Neural progenitor cell (in vitro differentiated cells): ENCODE data around the gene TXNL4B. TPM values are rescaled to one million over a fixed set of nuclear protein-coding genes. Genes with fewer than 3 reads are reported as not detected.

ENCODE experiments used
- DNase-seq: peaks from one replicate; pipeline ENCODE4 v3.0.0-alpha.2; 2016; ENCODE audit warnings: low spot score
- H2AFZ ChIP-seq: fragments of 200-600 bp; sonication (generic); replicated peaks from 2 replicates; pipeline ENCODE4 v1.6.1; 2016; ENCODE audit warnings: antibody characterized with exemption
- H3F3A ChIP-seq: fragments of 200-600 bp; sonication (generic); 2 replicates; pipeline ENCODE4 v1.6.1; 2016; ENCODE audit warnings: antibody characterized with exemption, low read depth
- H3K27ac ChIP-seq: fragments of 200-600 bp; sonication (generic); 2 replicates; pipeline ENCODE4 v1.5.1; 2016; ENCODE audit warnings: mild to moderate bottlenecking
- H3K27me3 ChIP-seq: fragments of 200-600 bp; sonication (generic); 2 replicates; pipeline ENCODE4 v1.6.1; 2016; ENCODE audit warnings: mild to moderate bottlenecking, moderate library complexity
- H3K36me3 ChIP-seq: fragments of 200-600 bp; sonication (generic); 2 replicates; pipeline ENCODE4 v1.5.1; 2016
- H3K4me1 ChIP-seq: fragments of 200-600 bp; sonication (generic); 2 replicates; pipeline ENCODE4 v1.6.1; 2016; ENCODE audit warnings: mixed run types
- H3K4me2 ChIP-seq: fragments of 200-600 bp; sonication (generic); 2 replicates; pipeline ENCODE4 v1.6.1; 2016
- H3K4me3 ChIP-seq: fragments of 200-600 bp; sonication (generic); 2 replicates; pipeline ENCODE4 v1.5.1; 2016
- H3K79me2 ChIP-seq: fragments of 200-600 bp; sonication (generic); 2 replicates; pipeline ENCODE4 v1.6.1; 2016; ENCODE audit warnings: low read depth
- H3K9ac ChIP-seq: fragments of 200-600 bp; sonication (generic); 2 replicates; pipeline ENCODE4 v1.6.1; 2016
- H3K9me3 ChIP-seq: fragments of 200-600 bp; sonication (generic); 2 replicates; pipeline ENCODE4 v1.5.1; 2016; ENCODE audit warnings: low read depth
- H4K20me1 ChIP-seq: fragments of 200-600 bp; sonication (generic); 2 replicates; pipeline ENCODE4 v1.6.1; 2016; ENCODE audit warnings: low read depth
- H3K27ac Mint-ChIP-seq: 3 replicates; pipeline ENCODE4 v1.8.0; 2021; ENCODE audit warnings: mixed read lengths
- H3K27me3 Mint-ChIP-seq: 2 replicates; pipeline ENCODE4 v1.8.0; 2022; ENCODE audit warnings: low read depth, mild to moderate bottlenecking, inconsistent platforms, moderate library complexity, mixed read lengths; ENCODE audit not compliant: insufficient read depth
- H3K36me3 Mint-ChIP-seq: 3 replicates; pipeline ENCODE4 v1.8.0; 2021; ENCODE audit warnings: mixed read lengths
- H3K4me1 Mint-ChIP-seq: 3 replicates; pipeline ENCODE4 v1.8.0; 2021; ENCODE audit warnings: mixed read lengths
- H3K4me3 Mint-ChIP-seq: 3 replicates; pipeline ENCODE4 v1.8.0; 2021; ENCODE audit warnings: mild to moderate bottlenecking, moderate library complexity, mixed read lengths
- H3K9me3 Mint-ChIP-seq: 3 replicates; pipeline ENCODE4 v1.8.0; 2020; ENCODE audit warnings: mixed read lengths
- CTCF ChIP-seq: fragments of 200-600 bp; sonication (generic); IDR thresholded peaks from 2 replicates; pipeline ENCODE4 v1.5.1; 2017; ENCODE audit warnings: antibody characterized with exemption, mild to moderate bottlenecking
- EZH2 ChIP-seq: fragments of 200-600 bp; sonication (generic); IDR thresholded peaks from 2 replicates; pipeline ENCODE4 v1.6.1; 2017; ENCODE audit warnings: antibody characterized with exemption, mild to moderate bottlenecking, moderate library complexity
- EZH2phosphoT487 ChIP-seq: fragments of 200-600 bp; sonication (generic); IDR thresholded peaks from 2 replicates; pipeline ENCODE4 v1.6.1; 2017; ENCODE audit warnings: antibody characterized with exemption
- total RNA-seq: library from RNA; depleted of rRNA; stranded (reverse); fragments of >200 nt; gene quantifications from 2 replicates; pipeline ENCODE4 v1.2.3, GENCODE V29; 2015; ENCODE audit warnings: low replicate concordance

TXNL4B gene
- total RNA-seq, 1 donor from 2014 or later: 23.4 TPM

- H3K36me3 ChIP-seq: no peaks in the 10 kb centered on the region
- H3K9me3 ChIP-seq: no peaks in the 10 kb centered on the region
- no peak for DNase-seq
- no peak overlapping the region for H3K9ac ChIP-seq
- H3K4me3 ChIP-seq: no peak overlapping the region
- H3K27me3 ChIP-seq: no peaks in the 10 kb centered on the region
- H3K36me3 Mint-ChIP-seq: peaks cover 13% of the 10 kb centered on the region
- H3K4me1 Mint-ChIP-seq: peaks cover 19% of the 10 kb centered on the region
- peaks cover 10% of the 10 kb centered on the region for H3F3A ChIP-seq
- H3K27me3 Mint-ChIP-seq: no peaks in the 10 kb centered on the region
- peak overlapping the region; percentile 58 for H3K4me3 Mint-ChIP-seq
- H3K9me3 Mint-ChIP-seq: no peaks in the 10 kb centered on the region
- no peak overlapping the region for H2AFZ ChIP-seq
- H3K4me2 ChIP-seq: no peak overlapping the region
- TF ChIP-seq CTCF (no peak), EZH2phosphoT487 (no peak), EZH2 (no peak)
- H3K27ac Mint-ChIP-seq: no peak overlapping the region
- no peak overlapping the region for H3K27ac ChIP-seq
- H3K4me1 ChIP-seq: peaks cover 11% of the 10 kb centered on the region
- no peaks in the 10 kb centered on the region for H4K20me1 ChIP-seq
- peaks cover 48% of the 10 kb centered on the region for H3K79me2 ChIP-seq
These were observed 2.2 kb downstream of the TXNL4B start for GRCh38 chr16:72091217-72091616.

- H3K27ac Mint-ChIP-seq: no peak overlapping the region
- H3K36me3 ChIP-seq: no peaks in the 10 kb centered on the region
- H3K4me1 ChIP-seq: no peaks in the 10 kb centered on the region
- TF ChIP-seq CTCF: no peak
- TF ChIP-seq EZH2phosphoT487: no peak
- no peak for TF ChIP-seq EZH2
- no peaks in the 10 kb centered on the region for H3K9me3 ChIP-seq
- no peak overlapping the region for H3K27ac ChIP-seq
- H3K79me2 ChIP-seq: no peaks in the 10 kb centered on the region
- no peaks in the 10 kb centered on the region for H3K27me3 Mint-ChIP-seq
- H3K4me3 Mint-ChIP-seq: no peak overlapping the region
- no peak for DNase-seq
- H2AFZ ChIP-seq: no peak overlapping the region
- no peak overlapping the region for H3K4me3 ChIP-seq
- peaks cover 30% of the 10 kb centered on the region for H3K36me3 Mint-ChIP-seq
- no peaks in the 10 kb centered on the region for H3F3A ChIP-seq
- no peaks in the 10 kb centered on the region for H4K20me1 ChIP-seq
- H3K9me3 Mint-ChIP-seq: no peaks in the 10 kb centered on the region
- H3K9ac ChIP-seq: no peak overlapping the region
- H3K4me1 Mint-ChIP-seq: no peaks in the 10 kb centered on the region
- H3K4me2 ChIP-seq: no peak overlapping the region
- no peaks in the 10 kb centered on the region for H3K27me3 ChIP-seq
These were observed 8.4 kb downstream of the TXNL4B start for GRCh38 chr16:72085002-72085401.

GRCh38 chr16:72084445-72084844, 9.0 kb downstream of the TXNL4B start:
- Mint-ChIP-seq H3K4me1 (no peaks in the 10 kb centered on the region), H3K27me3 (no peaks in the 10 kb centered on the region), H3K4me3 (no peak overlapping the region), H3K9me3 (no peaks in the 10 kb centered on the region), H3K36me3 (peaks cover 28% of the 10 kb centered on the region), H3K27ac (no peak overlapping the region)
- H3K27me3 ChIP-seq: no peaks in the 10 kb centered on the region
- H3K36me3 ChIP-seq: no peaks in the 10 kb centered on the region
- H3K4me1 ChIP-seq: no peaks in the 10 kb centered on the region
- TF ChIP-seq EZH2phosphoT487: no peak
- no peak for TF ChIP-seq EZH2
- no peak for TF ChIP-seq CTCF
- H3K4me2 ChIP-seq: no peak overlapping the region
- H4K20me1 ChIP-seq: no peaks in the 10 kb centered on the region
- no peaks in the 10 kb centered on the region for H3F3A ChIP-seq
- no peaks in the 10 kb centered on the region for H3K79me2 ChIP-seq
- no peak overlapping the region for H3K9ac ChIP-seq
- no peak overlapping the region for H3K4me3 ChIP-seq
- H2AFZ ChIP-seq: no peak overlapping the region
- H3K27ac ChIP-seq: no peak overlapping the region
- H3K9me3 ChIP-seq: no peaks in the 10 kb centered on the region
- DNase-seq: no peak
